Stimulated activated CD4-positive, alpha-beta T cell treated with anti-CD3 and anti-CD28 coated beads, Interleukin-1b, Interleukin-23, amount 100 ng/mL, for 24 hours (primary cell): Measurements from ENCODE around the gene VSIR.

Experiments used
- DNase-seq, 4 experiments: peaks; one replicate each; pipeline ENCODE4 v3.0.0-alpha.2; 2020; ENCODE audit warnings: low read depth in 4 of 4, low spot score in 1 of 4

VSIR gene

DNA sequence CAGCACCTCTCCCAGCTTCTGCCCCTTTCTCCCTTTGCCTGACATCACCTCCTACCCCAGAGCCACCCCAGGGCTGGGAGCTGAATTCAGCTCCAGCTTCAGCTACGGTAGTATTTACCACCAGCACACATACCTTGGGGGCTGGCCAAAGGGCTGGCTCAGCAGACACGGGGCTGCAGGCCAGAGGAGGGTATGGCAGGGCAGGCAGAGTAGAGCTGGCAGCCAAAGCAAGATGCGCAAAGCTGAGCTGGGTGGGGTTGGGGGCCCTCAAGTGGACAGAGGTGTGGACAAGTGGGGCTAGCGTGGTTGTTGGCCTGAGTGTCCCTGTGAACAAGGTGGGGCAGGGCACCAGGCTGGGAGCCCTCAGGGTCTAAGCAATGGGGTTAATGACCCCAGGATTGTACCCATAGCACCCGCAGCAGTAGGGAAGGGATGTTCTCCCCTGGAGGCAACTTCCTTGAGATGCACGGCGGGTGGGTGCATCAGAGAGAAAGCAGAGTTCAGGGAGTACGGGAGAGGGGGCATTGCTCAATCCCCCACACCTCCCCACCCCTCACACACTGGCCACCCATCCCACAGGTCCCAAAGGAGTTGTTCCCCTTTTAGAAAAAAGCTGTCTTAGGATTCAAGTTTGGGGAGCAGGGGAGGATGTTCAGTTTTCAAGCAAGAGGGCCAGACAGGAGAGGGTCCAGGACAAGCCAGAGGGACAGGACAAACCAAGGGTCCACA is 8.0 kb downstream of the VSIR start:
- DNase-seq, result no peak

DNA sequence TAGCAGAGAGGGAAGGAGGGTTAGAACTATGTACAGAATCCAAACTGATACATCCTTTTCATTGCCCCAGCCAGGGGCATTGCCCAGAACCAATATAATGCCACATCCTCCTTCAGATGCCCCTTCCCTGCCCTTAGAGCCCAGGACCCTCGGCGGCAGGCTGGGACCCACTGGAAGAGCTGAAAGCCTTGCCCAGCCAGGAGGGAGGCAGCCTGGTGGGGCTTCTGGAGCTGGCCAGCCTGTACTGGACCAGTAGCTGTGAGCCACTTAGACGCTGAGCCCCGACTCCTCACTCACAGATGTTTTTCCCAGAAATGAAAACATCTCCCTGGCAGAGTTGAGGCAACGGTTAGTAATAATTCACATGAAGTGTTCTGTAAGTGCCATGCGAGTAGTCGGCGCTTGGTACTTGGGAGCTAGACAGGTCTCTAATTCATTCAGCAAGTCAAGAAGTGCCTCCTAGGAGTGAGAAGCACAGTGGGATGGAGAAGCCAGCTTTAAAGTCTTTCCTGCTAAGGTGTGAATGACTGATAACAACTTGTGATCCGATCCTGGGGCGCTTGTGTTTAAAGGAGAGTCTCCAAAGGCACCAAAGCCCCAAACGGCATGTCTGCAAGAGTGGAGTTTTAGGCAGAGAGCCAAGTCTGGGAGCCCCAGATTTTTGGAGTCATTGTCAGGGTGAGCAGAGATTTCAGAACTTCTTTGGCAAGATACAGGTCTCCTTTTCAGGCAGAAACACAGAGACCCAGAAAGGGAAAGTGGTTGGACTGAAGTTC is 9.8 kb downstream of the VSIR start:
- no peak for DNase-seq

DNA sequence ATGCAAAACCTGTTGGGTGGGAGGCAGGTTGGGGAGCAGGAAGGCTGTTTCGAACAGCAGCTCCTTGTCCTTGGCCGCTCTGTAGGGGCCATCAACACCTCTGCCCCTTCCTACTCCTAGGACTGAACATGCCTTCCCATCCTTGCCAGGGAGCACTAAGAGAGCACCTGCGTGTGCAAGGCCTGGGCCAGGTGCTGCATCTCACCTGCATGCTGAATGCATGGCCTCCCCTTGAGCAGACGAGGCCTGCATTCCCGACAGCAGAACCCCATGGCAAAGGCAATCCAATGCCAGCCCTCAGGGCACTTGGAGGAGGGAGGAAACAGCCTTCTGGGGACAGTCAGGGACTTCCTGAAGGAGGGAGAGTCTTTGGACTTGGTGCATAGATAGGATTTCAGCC is 11.0 kb downstream of the VSIR start:
- DNase-seq, result no peak

DNA sequence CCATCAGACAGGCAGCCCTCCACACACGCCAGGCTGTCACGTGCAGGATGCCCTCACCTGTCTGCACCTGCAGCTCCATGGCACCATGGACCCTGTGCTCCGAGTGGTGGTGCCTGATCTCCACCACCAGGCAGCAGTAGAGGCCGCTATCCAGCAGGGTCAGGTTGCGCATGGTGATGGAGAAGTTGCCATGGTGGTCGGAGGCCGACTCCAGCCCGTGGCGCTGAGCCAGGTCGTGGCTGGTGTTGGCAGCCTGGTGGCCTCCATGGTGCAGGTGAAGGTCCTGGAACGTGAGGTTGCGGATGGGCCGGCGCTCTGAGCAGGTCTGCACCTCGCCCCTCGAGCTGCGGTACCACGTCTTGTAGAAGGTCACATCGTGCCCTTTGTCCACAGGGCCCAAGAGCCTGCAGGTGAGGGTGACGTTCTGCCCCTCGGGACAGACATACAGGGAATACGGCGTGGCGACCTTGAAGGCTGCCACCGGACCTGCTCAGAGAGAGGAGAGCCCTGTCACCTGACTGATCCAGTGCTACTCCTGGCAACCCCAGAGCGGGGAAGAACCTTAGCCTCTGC is 11.7 kb downstream of the VSIR start:
- no peak for DNase-seq

DNA sequence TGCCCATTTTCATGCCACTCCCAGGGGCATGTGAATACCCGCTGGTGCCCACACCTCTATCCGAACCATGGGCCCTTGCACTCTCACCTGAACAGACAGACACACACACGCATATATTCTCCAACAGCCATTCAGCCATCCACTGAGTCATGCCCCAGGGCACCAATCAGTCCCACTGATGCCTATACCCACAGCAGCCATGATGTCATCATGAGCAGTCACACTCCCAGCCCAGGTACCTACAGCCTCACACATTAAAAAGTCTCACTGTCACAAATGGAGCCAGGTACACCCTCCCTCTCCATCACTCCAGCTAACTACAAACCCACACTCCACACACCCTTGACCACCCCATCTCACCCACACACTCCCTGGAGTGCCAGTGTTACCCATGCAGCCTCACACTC is 12.2 kb downstream of the VSIR start:
- peak in 1 of 4 experiments; percentile 31 for DNase-seq

DNA sequence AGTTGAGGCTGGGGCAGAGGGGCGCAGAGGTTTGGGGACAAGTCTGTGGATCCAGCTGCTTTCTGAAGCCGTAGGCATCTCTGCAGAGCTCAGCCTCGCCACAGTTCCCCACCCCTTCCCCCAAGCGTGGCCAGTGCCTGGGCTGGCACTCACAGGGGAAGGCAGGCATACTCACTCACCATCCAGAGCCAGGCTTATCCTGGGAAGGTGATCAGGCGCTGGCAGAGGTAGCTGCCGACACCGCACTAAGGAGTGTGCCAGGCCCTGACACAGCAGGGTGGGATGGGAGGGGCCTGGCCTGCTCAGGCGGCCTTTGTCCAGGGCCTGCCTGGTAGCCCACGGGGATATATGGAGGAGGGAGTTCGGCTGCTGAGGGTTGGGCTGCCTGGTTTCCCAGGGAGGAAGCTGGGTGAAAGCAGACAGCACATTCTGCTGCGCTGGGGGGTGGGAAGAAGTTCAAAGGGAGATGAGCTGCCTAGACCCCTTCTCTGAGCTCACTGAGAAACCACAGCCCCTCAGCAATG is 15.9 kb downstream of the VSIR start:
- no peak for DNase-seq

DNA sequence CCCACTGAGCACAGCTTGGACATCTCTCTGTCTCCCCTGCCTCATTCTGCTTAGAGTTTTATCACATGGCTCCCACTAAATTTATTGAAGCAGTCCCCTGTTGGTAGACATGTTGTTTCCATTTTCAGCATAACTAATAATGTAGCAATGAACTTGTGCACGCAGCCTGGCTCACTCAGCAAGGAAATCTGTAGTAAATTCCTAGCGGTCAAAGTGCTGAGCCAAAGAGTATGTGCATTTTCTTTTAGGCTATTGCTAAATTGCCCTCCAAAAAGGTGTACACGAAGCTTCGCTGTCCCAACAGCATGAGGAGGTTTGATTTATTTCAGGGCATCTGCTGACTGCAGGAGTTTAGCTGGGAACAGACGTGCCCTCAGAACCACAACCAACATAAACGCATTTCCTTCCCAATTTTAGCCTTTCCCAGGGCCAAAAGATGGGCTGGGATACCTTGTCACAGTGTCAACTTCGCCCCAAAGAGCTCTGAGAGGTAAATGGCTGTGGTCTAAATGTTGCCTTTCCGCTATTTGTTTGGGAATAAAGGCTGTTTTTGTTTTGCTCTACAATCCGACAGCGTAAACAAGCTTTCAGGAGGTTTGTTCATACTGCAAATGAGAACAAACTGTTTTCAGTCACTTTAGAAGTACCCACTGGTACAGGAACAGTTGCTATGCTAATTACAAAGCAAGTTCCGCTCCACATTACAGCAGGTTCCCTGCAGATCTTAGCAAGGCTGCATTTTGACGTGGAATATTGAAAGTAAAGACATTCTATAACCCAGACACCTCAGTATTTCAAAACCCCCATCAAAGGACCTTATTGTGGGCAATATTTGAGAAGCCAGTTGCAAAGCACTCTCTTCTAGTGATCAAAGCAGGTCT is 16.8 kb downstream of the VSIR start:
- no peak for DNase-seq

DNA sequence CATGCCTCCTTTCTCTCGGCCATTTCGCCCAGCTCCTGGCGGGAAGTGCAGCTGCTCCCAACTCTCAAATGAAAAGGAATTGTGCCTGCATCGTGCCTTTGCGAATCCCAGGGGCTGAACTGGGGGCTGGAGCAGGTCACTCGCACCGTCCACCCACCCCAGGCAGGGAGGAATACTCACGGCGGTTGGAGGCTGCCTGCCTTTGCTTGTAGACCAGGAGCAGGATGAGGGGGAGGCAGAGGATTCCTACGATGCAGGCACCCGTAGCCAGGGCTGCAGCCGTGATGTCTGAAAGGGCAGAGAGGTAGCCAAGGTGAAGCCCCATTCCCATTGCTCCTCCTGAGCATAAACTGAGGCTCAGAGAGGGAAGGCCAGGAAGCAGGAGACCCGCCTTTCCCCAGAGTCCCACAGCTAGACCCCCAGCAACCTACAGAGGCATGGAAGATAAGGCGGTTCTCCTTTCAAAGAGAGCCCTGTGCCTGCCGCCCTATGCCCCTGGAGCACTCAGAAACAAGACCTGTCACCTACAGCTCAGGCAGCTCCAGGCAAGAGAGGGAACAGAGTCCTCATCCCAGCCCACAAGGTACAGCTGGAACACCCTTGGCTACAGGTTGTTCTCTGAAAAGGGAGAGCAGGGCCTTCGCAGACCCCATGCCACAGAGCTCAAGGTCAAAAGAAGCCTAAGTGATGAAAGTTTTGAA is 18.0 kb downstream of the VSIR start:
- no peak for DNase-seq

DNA sequence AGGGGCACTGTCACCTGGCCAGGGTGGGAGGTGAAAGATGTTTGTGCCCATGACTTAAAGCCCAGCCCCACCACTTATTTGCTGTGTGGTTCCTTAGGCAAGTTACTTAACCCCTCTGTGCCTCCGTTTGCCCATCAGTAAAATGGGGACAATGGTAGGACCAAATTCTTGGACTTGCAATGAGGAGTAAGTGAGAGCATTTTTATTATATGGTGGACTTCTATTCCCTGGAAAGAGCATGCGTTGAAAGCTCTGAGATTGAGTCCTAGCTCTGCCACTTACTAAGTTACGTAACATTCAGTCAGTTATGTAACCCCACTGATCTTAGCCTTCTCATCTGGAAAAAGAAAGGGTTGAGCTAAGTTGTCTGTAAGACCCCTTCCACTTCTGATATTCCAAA is 18.8 kb downstream of the VSIR start:
- no peak for DNase-seq

DNA sequence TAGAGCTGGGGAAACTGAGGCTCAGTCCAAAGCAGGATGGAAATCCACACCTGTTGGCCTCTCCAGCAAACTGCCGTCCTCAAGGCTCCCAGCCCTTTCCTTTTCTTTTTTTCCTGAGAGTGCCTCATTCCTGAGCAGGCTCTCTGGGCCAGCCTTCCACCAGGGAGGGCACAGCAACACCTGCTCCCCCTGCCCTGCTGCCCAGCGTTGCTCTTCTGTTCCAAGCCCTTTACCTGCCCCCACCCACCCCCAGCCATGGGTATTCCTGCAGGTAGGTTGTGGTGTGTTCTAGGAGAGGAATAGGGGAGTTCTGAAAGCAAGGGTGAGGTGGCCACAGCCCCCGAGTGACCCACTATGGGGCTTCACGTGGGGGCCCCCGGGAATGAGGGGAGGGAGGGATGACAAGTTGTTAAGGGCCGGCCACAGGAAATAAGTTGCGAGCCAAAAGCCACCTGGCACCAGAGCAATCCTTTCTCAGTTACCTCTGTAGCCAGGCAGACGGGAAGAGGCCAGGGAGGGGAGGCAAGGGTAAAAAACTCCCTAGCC is 19.3 kb downstream of the VSIR start:
- DNase-seq, result no peak

DNA sequence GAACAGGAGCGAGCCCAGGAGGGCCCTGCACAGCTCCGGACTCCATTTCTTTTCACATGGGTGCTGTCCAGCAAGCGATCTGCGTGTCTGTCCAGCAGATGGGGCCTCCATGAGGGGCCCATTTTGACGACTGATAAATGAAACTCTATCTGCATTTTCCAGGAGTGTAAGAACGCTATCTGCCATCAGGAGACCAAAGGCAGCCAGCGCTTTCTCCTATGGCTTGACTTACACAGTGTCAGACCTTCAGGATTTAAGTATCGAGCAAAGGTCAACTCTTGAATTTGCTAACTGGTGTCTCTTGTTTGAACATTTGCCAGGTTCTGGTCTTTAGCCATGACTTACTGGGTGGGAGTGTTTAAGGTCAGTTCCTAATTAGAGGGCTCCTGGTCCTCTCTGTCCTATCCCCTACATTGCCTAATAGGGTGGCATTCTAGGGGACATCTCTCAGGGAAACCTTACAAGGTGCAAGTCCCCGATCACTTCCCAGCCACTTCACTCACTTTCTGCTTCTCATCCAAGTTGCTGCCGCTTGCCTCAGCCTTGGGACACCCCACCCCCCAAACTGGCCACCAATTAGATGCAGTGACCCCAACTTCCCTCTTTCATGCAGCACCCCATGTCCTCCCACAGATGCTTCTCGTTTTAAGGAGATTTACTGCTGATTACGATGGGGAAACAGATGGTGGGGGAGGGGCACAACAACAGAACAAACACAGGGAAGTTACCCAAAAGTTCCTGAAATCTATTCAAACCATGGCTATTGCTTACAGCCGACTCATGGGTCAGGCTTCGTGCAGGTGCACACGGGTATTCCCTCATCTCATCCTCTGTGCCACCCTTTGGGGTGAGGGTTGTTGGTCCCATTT is 20.0 kb downstream of the VSIR start:
- no peak for DNase-seq

DNA sequence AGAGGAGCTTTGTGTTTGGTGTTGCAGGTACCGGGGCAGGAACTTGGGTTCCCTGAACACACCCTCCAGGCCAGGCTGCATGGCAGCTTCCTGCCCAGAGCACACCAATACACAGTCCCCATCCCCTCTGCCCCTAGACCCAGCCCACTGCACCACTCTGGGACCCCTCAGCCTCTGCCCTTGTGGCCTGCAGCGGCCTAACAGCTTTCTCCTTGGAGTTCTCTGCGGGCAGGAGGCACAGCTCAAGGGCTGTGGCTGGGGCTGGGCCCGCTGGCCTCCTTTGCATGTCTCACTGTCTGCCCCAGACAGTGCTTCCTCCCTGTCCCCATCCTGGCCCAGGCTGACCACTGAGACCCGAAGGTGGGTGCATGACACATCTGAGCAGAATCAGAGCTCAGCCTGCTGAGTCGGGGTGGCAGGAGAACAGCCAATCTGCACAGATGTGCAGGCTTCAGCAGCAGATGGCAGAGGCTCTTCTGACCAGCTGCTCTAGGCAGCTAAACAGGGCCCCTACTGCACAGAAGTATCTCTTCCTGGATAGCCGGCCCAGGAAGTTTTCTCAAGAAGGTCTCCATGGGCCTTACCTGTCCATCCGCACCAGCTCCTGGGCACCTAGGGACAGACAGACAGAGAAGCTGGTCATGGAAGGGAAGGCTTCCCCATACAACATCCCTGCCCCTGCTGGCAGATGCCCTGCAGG is 20.8 kb downstream of the VSIR start:
- DNase-seq, result no peak

DNA sequence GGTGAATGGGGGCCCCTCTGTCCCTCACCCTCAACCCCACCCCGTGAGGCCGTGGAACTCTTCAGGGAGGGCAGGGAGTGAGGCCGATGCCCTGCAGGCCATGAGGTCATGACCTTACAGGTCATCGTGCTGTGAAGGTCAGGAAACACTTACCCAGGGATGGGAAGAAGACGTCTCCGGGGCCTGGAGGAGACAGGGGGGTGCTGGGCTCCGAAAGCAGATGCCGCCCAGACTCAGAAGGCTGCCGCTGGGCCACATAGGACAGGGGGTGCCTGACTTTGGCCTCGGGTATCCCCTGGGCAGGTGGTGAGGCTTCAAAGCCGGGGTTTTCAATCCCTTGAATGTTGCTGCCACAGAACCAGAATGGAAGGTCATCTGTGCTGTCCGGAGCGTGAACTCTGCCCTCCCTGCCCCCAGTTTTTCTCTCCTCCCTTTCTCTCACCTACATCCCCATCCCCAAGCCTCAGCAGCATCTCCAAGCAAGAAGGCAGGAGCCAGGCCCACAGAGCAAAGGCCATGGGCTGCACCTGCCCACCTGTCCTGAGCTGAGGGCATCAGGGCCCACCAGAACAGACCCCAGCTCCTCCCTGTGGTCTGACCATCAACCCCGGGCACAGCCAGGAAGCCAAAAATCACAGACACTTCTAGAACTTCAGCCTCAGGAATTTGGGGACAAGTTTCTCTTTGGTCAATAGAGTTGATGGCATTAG is 21.6 kb downstream of the VSIR start:
- DNase-seq, result no peak

DNA sequence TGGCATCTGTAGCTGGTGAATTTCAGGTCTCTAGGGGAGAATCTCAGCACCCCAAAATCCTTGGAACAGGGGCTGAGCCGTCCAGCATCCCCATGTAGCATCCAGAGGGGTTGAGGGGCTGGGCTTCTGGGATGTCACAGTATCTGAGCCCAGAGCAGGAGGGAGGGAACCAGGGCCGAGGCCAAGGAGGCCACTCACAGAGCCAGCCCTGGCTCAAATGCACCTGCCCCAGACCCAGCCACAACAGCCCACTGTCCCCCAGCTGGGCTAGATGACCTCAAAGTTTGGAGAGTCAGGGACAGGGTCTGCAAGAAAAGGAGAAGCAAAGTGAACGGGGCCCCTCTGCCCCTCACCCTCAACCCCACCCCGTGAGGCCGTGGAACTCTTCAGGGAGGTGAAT is 22.3 kb downstream of the VSIR start:
- no peak for DNase-seq

DNA sequence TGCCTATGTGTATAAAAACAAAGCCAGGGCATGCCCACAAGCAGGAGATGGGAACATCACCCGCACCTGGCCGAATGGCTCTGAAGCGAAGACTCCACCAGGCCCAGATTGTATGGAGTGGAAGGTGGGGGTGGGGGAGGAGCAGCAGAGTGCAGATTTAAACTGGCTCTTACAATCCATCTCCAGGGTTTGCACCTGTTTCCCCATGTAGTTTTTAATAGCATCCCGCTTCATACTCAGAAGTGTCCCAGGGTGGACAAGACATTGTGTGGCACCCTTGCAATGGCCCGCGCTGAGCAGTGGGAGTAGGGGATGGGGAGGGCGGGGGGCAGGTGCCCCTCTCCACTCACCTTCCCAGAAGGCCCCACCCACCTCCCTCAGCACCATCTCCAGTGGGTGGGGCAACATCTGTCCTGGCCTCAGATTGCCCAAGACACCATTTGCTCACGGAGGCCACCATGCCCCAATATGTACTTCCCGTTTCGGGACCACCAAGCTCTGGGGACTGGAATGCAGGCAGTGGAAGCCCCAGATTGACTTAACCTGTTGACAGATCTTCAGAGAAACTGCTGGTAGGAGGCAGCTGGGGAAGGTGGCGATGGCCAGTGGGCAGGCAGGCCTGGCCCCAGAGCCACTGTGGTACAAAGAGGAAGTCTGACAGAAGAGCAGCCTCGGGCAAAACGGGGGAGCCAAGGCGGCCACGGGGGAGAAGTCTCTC is 23.0 kb downstream of the VSIR start:
- no peak for DNase-seq

DNA sequence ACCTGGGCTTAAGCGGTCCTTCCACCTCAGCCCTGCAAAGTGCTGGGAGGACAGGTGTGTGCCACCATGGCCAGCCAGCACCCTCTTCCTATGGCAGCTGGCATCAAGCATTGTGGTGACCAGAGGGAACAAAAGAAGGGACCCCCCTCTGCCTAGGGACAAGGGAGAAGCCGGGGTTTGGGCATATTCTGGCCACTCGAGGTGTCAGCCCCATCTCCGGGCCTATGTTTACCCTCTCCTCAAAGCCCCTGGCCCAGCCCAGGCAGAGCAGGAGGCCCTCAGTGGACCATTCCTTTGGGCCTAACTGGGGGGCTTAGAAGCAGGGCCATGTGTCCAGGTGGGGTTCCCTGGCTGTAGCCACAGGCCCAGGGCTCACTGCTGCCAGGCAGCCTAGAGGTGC is 23.9 kb downstream of the VSIR start:
- no peak for DNase-seq

DNA sequence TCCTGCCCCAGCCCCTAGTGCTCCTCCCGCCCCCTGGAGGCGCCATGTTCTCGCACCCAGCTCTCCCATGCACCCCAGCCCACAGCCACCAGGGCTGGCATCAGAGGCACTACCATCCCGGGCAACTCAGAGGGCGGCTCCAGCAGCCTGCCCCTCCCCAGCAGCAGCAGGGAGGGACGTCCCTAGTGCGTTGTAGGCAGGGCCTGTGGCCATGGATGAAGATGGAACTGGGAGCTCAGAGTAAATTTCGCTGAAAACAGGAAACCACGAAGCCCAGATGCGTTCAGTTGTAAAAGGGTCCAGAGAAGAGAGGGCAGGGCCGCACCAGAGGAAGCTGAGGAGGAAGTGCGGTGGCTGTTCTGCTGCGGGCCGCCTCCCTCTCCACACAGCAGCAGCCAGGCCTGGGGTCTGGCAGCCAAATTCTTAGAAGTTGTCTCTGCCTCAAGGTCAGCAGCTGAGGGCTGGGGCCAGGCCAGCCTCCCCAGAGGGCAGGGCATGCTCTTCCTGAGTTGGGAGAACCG is 24.6 kb downstream of the VSIR start:
- DNase-seq, result peak in 2 of 4 experiments; percentile 42 to 62
